ENCODE results near the gene SOD1.
"Not testable (repeated sequence)": the region's sequence is repeated elsewhere in the genome, so short reads cannot be mapped to it uniquely, and the experiment has no call there.

SOD1 gene

DNA sequence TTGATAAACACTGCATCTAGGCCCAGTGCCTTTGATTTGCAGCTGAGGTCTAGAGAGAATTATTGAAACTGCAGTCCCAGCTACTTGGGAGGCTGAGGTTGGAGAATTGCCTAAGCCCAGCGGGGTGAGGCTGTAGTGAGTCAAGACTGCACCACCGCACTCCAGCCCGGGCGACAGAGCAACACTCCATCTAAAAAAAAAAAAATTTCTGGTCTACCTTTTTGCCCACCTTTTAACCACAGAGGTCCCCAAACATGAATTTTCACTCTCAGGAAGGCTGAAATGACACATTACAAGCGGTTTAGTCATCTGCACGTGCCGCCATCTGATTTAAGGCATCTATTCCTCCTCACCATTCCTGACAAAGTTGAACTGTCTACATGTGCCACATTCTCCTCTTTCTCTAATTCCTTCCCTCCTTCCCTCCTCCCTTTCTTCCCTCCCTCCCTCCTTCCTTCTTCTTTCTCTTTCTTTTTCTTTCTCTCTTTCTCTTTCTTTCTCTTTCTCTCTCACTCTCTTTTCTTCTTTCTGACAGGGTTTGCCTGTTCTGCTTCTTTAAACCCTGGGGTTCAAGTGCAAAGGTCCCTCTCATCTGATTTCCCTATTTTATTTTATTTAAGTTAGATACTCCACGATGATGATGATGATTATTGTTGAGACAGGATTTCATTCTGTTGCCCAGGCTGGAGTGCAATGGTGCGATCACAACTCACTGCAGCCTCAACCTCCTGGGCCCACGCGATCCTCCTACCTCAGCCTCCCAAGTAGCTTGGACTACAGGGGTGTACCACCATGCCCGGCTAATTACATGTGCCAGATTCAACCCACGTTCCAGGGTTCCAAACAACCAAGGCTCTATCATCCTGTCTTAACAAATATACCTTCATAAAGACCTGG is 3.0 kb upstream of the SOD1 start:
- DNase-seq (ENCODE audit: low read depth): peak; percentile 19

DNA sequence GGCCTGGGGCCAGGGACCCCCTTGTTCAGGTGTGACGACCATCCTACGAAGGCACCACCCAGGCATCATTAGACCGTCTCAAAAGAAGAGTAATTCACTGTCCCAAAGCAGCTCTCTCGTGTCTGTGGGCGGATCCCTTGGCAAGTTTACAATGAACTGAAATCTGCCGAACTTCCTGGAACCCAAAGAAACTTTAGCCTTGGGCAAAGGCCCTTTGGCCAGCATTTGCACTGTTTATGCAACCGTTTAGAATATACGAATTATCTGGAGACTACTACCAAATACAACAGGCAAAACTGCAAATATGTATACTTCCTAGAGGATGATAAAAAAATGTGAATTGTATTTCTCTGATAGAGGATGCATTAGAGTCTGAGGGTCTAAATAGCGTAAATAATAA is 1.4 kb upstream of the SOD1 start:
- no peak for DNase-seq (ENCODE audit: low read depth)

DNA sequence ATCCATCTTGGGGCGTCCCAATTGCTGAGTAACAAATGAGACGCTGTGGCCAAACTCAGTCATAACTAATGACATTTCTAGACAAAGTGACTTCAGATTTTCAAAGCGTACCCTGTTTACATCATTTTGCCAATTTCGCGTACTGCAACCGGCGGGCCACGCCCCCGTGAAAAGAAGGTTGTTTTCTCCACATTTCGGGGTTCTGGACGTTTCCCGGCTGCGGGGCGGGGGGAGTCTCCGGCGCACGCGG is 282 bp upstream of the SOD1 start:
- DNase-seq (ENCODE audit: low read depth): no peak

DNA sequence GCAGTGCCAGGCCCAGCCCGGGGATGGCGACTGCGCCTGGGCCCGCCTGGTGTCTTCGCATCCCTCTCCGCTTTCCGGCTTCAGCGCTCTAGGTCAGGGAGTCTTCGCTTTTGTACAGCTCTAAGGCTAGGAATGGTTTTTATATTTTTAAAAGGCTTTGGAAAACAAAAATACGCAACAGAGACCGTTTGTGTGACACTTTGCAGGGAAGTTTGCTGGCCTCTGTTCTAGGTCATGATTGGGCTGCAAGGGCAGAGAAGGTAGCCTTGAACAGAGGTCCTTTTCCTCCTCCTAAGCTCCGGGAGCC is 719 bp downstream of the SOD1 start:
- DNase-seq (ENCODE audit: low read depth): no peak

DNA sequence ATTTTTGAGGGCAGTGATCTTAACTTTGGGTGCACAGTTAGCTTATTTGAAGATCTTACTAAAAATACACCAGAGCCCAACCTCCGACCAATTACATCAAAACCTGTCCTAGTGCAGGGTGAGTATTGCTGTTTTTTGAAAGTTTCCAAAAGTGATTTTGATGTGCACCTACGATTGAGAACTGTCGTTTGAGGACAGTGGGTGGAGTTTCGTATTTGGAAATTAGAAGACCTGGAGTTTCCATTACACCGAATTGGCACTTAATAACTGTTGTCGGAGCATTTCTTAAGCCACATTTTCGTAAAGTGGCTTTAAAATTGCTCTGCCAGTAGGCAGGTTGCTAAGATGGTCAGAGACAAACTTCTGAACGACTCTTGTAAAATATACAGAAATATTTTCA is 1.1 kb downstream of the SOD1 start:
- no peak for DNase-seq (ENCODE audit: low read depth)

DNA sequence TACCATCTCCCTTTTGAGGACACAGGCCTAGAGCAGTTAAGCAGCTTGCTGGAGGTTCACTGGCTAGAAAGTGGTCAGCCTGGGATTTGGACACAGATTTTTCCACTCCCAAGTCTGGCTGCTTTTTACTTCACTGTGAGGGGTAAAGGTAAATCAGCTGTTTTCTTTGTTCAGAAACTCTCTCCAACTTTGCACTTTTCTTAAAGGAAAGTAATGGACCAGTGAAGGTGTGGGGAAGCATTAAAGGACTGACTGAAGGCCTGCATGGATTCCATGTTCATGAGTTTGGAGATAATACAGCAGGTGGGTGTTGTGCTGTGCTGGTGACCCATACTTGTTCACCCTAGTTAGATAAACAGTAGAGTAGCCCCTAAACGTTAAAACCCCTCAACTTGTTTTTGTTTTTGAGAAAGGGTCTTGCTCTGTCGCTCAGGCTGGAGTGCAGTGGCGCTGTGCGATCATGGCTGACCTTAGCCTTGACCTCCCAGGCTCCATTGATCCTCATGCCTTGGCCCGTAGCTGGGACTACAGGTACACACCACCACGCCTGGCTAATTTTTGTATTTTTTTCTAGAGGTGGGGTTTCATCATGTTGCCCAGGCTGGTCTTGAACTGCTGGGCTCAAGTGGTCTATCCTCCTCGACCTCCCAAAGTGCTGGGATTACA is 4.2 kb downstream of the SOD1 start:
- DNase-seq (ENCODE audit: low read depth): no peak

DNA sequence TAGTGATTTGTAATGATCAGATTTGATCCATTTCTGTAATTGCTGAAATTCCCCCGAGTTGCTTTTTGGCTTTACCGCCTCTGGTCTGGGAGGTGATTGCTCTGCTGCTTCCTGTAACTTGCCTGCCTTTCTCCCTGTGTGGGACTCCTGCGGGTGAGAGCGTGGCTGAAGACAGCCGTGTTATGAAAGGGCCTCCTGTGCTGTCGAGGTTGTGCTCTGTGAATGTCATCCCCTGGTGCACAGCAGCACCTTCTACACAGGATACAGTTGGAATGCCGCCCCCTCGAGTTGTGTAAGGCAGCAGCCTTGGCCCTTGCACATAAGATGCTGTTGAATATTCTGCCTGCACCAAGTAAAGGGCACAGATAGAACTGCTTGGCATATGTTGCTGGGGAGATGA is 5.9 kb downstream of the SOD1 start:
- DNase-seq (ENCODE audit: low read depth): no peak

DNA sequence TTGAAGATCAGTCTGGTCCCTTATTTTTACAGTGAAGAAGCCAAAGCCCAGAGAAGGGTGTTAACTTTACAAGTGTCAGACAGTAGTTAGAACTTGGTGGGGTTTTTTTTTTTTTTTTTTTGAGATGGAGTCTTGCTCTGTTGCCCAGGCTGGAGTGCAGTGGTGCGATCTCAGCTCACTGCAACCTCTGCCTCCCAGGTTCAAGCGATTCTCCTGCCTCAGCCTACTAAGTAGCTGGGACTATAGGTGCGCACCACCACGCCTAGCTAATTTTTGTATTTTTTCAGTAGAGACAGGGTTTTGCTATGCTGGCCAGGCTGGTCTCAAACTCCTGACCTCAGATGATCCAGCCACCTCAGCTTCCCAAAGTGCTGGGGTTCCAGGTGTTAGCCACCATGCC is 6.4 kb downstream of the SOD1 start:
- DNase-seq (ENCODE audit: low read depth): not testable (repeated sequence)

DNA sequence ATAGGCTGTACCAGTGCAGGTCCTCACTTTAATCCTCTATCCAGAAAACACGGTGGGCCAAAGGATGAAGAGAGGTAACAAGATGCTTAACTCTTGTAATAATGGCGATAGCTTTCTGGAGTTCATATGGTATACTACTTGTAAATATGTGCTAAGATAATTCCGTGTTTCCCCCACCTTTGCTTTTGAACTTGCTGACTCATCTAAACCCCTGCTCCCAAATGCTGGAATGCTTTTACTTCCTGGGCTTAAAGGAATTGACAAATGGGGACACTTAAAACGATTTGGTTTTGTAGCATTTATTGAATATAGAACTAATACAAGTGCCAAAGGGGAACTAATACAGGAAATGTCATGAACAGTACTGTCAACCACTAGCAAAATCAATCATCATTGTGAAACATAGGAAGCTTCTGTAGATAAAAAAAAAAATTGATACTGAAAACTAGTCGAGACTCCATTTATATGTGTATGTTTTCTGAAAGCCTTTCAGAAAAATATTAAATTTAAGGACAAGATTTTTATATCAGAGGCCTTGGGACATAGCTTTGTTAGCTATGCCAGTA is 7.0 kb downstream of the SOD1 start:
- no peak for DNase-seq (ENCODE audit: low read depth)

DNA sequence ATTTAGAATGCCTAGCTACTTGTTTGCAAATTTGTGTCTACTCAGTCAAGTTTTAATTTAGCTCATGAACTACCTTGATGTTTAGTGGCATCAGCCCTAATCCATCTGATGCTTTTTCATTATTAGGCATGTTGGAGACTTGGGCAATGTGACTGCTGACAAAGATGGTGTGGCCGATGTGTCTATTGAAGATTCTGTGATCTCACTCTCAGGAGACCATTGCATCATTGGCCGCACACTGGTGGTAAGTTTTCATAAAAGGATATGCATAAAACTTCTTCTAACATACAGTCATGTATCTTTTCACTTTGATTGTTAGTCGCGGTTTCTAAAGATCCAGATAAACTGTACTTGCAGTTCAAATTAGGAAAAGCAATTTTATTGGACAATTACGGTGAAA is 7.6 kb downstream of the SOD1 start:
- no peak for DNase-seq (ENCODE audit: low read depth)

DNA sequence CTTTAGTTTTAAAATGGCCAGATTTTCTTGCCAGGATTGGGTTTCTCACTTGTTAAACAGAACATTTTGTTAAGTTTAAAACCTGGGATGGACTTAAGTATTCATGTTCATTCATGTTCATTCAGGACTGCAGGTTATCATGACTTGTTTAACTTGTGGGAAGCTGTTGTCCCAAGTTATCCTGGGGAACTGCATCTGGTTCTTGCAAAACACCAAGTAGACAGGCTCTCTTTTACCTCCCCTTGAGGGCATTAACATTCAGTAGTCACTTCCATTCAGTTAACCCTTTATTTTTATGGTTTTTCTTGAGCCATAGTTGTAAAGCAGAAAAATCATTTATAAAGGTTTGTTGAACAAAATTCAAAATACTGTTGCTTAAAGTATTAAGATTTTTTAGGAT is 8.1 kb downstream of the SOD1 start:
- no peak for DNase-seq (ENCODE audit: low read depth)

DNA sequence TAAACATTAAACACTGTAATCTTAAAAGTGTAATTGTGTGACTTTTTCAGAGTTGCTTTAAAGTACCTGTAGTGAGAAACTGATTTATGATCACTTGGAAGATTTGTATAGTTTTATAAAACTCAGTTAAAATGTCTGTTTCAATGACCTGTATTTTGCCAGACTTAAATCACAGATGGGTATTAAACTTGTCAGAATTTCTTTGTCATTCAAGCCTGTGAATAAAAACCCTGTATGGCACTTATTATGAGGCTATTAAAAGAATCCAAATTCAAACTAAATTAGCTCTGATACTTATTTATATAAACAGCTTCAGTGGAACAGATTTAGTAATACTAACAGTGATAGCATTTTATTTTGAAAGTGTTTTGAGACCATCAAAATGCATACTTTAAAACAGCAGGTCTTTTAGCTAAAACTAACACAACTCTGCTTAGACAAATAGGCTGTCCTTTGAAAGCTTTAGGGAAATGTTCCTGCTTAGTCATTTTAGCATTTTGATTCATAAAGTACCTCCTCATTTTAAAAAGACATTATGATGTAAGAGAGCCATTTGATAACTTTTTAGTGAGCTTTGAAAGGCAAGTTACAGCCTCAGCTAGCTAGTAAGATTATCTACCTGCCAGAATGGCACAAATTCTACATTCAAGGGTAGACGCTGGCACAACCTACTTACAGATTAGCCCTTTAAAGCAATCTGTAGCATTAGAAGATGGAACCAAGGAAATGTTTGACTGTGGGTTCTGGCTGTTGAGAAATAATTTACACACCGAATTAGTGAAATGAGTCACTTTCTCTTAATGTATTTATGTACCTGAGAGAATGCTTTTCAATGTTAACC is 9.4 kb downstream of the SOD1 start:
- no peak for DNase-seq (ENCODE audit: low read depth)

DNA sequence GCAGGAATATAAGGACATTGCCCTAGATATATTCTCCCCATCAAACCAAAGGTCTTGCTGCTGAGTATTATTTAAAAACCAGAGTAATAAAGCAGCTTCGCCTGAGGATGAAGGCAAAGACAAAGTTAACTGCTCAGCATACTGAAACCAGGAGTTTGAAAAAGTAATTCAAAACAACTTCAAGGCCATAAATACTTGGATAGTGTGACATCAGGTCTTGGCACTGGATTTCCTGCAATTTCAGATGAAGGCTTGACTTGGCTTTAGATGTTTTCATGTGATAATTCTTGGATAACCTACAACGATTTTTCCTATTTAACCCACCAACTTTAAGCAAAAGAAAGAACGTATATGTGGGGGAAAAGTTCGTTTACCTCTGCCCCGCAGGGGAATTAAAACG is 10.6 kb downstream of the SOD1 start:
- DNase-seq (ENCODE audit: low read depth): no peak

DNA sequence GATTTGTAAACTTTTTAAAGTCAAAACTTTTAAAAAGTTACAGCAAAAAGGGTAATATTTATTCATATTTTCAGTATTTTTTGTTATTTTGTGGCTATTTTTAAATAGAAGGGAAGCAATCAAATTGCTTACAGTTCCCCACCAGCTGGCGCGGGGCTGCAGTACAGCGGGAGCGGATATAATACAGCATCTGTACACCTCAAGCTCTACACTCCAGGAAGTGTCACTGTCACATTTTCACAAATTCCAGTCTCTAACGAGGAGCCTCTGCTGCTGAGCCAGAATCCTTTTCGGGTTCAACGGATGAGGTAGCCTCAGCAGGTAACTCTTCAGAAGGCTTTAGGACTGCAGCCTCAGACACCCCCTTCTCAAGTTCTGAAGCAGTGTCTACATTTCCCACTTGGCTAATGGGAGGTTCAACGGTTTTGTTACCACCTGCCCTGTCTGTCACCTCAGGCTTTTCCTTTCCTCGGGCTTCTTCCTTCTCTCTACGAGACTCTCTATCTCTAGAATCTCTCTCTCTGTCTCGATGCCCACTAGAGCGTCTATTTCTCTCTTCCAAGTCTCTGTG is 11.7 kb downstream of the SOD1 start:
- DNase-seq (ENCODE audit: low read depth): no peak

DNA sequence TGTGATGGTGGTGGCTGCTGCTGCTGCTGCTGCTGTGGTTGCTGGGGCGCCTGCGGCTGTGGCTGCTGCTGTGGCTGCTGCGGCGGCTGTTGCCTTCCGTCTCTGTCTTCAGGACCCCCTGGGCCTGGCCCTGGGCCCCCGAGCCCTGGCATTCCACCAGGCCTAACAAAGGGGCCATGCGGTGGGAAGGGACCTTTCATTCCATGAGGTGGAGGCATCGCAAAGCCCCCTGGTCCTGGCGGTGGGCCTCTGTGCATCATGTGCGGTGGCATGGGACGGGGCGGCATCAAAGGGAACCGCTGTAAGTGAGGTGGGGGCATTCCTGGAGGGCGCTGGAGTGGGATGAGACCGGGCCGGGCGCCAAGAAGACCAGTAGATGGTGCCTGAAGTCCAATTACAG is 12.4 kb downstream of the SOD1 start:
- DNase-seq (ENCODE audit: low read depth): no peak

DNA sequence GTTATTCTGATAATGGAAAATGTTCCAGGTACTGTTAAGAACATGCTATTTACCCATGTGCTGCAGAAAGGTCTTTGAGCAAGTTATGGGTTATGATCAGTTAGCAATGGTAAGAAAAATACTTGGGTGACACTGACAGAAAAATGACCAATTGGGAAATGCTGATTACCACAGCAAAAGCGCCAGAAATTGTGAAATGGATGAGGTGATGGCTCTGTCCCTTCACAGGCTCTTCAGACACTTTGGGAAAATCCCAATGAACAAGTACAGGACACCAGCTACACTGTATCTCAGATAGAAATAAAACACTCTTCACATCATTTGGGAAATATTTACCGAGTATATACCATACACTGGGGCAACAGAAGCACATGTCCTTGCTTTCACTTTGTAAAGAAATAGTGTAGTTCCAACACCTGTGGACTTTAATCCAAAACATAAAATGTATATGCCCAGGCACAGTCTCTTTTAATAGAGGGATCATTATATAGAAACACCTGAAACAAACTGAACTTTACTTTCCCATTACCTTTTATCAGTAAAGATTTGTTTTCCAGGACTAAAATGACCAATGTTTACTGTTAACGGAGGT is 13.9 kb downstream of the SOD1 start:
- no peak for DNase-seq (ENCODE audit: low read depth)

DNA sequence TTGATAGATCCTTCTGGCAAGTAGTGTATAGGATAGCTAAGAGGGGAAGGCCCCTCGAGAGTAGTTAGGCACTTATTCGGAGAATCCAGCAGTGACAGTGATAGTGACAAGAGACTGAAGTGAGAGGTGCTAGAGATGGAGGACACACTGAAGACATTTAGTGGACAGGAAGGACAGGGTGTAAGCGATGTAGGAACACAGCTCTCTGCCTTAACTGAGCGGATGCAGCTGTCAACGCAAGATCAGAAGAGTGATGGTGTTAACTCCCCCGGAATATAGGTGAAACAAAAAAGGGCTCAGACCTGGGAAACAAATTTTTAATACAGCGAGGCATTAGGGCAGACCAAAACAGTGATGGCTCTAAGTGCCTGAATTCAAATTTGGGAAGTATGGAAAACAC is 15.8 kb downstream of the SOD1 start:
- no peak for DNase-seq (ENCODE audit: low read depth)

DNA sequence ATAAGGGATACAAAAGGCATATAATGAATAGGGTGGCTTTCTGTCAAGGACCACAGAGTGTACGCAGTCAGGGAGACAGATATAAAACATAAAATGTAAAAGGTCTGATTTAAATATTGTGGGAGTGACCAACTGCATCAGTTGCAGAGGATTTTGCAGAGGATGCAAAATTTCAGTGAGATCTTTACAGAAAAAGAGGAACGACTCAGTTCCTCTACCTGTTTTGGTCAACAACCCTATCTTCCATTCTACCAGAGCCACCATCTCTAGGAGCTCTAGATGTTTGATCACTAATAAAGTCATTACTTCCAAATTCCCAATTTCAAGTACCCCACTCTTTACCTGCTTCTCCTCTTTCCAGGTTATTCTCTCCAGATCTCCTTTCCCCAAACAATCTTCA is 16.5 kb downstream of the SOD1 start:
- no peak for DNase-seq (ENCODE audit: low read depth)

DNA sequence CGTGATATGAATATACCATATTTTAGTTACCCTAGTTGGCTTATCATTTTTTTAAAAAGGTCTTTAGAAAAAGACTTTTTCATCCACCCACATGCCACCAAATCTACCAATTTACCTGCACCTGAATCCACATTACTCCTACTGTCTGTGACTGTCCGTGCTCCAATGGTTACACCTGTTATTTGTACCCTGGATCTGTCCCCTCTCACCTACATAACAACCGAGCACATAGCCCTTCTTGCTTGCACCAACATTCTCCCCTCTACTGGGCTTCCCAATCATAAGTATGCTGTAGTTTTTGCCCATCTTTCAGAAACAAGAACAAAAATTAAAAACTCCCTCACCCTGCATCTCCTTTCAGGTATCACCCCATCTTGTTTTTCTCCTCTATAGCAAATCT is 17.6 kb downstream of the SOD1 start:
- no peak for DNase-seq (ENCODE audit: low read depth)

DNA sequence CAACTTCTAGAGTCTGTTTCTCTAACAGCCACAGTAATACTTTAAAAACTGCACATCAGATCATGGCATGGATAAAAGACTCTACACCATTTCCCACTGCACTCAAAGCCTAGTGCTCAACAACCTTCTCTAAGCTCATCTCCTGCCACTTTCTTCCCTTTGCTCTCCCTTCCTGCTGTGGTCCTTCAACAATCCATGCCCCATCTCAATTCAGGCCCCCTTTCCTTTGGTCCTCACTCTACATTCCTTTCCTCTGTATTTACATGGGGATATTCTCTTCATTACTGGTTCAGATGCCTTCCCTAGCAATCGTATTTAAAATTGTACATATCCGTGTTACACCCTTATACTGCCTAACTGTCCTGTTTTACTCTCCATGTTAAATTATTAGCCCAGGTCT is 19.0 kb downstream of the SOD1 start:
- no peak for DNase-seq (ENCODE audit: low read depth)

DNA sequence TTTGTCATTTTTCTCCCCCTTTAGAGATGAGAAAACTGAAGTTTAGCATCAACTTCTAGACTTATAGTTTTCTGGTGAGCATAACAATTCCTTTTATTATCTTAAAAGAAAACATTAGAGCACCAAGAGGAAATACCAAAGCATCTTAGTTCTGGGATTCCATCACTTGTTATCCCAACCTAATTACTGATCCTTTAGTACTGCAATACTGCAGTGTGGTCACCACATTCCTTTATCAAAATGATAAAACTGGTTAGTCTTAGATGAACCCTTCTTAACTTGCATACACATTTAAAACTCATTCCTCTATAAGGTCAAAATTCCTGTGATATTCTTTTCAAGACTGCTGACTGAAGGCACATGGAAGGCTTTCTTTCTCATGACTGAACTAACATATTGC is 23.1 kb downstream of the SOD1 start:
- DNase-seq (ENCODE audit: low read depth): no peak

DNA sequence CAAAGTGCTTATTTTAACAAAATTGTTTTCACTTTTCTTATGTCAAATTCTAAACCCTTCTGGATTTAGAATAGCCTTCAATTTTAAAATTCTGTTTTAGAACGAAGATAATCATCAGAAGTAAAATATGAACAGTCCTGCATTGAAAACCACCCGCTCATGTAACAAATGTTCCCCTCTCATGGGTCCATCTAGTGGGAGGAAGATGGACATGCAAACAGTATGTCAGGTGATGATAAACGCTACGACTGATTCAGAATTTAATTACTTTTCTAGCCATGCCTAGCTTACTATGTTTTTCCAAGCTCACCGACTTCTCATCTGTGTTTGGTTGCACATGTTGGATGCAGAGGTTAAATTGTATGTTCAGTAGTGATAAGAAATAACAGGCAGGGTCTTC is 23.5 kb downstream of the SOD1 start:
- no peak for DNase-seq (ENCODE audit: low read depth)

Data from stimulated activated CD8-positive, alpha-beta memory T cell treated with anti-CD3 and anti-CD28 coated beads, Interleukin-4, amount 100 ng/mL, for 24 hours (primary cell).